Kidney (tissue), 14 donors: ENCODE data around the gene TMX4. TPM values are rescaled to one million over a fixed set of nuclear protein-coding genes. Genes with fewer than 3 reads are reported as not detected.

Experiments
- DNase-seq, 5 donors: peaks; one replicate each; pipeline ENCODE4 v3.0.0-alpha.2; 2013 to 2020
- FAIRE-seq: peaks from 2 replicates; lab custom pipeline; 2012; peaks lifted over from hg19 to GRCh38; lab: Jason Lieb, UNC
- H3K27ac ChIP-seq, 2 donors: one replicate each; pipeline ENCODE4 v1.7.0; 2013; ENCODE audit warnings: low read depth in 2 of 2, low read length in 2 of 2, inconsistent platforms in 1 of 2
- H3K27me3 ChIP-seq: one replicate; pipeline ENCODE4 v1.7.1; 2013; ENCODE audit warnings: low read length, inconsistent platforms; ENCODE audit not compliant: control insufficient read depth, insufficient read depth
- H3K36me3 ChIP-seq, 3 donors: one replicate each; pipeline versions ENCODE4 v1.7.0 to v1.7.1; 2013; ENCODE audit warnings: low read length in 3 of 3, control low read depth in 1 of 3, inconsistent platforms in 1 of 3; ENCODE audit not compliant: insufficient read depth in 3 of 3, control insufficient read depth in 2 of 3
- H3K4me1 ChIP-seq, 3 donors: one replicate each; pipeline versions ENCODE4 v1.7.0 to v1.7.1; 2013; ENCODE audit warnings: low read length in 3 of 3, inconsistent platforms in 1 of 3, low read depth in 1 of 3; ENCODE audit not compliant: control insufficient read depth in 2 of 3, insufficient read depth in 2 of 3
- H3K4me3 ChIP-seq, 3 donors: one replicate each; pipeline versions ENCODE4 v1.7.0 to v1.8.1; 2013; ENCODE audit warnings: low read length in 3 of 3, control low read depth in 1 of 3, inconsistent platforms in 1 of 3
- H3K9ac ChIP-seq, 3 donors: one replicate each; pipeline versions ENCODE4 v1.7.0 to v1.7.1; 2013; ENCODE audit warnings: low read length in 3 of 3, control low read depth in 1 of 3, inconsistent platforms in 1 of 3
- H3K9me3 ChIP-seq, 3 donors: one replicate each; pipeline versions ENCODE4 v1.7.0 to v1.7.1; 2013; ENCODE audit warnings: low read length in 3 of 3, control low read depth in 1 of 3, inconsistent platforms in 1 of 3; ENCODE audit not compliant: control insufficient read depth in 2 of 3, insufficient read depth in 1 of 3
- CTCF ChIP-seq: IDR thresholded peaks from 3 replicates; pipeline ENCODE4 v1.5.1; 2012; ENCODE audit warnings: mild to moderate bottlenecking, moderate library complexity, borderline replicate concordance; ENCODE audit not compliant: insufficient read depth; ENCODE audit errors: extremely low read depth
- intact Hi-C: fragments of 100-400 bp; cut with DNase I; formaldehyde crosslinking; loops from one replicate; pipeline ENCODE4 v1.11.1; 2022
- polyA plus RNA-seq: library from polyadenylated mRNA; stranded (reverse); fragments of 350-450 nt; fragmentation: Illumina TruSeq; extraction: RNeasy Lipid Tissue Mini Kit (QIAGEN cat#74804); gene quantifications from one replicate; pipeline ENCODE4 v1.2.3, GENCODE V29; 2014; ENCODE audit warnings: low read depth, low replicate concordance; ENCODE audit not compliant: insufficient read depth
- total RNA-seq: library from RNA; stranded (reverse); fragmentation: NEBNext Ultra II Directional; extraction: Animal tissue kit (Norgen Biotek cat#: 25700); gene quantifications from one replicate; pipeline ENCODE4 v1.2.1, GENCODE V29; 2021
- donor health status: control.
- donor health status: control.
- donor health status: control.
- donor health status: control.
- donor health status: control.
- donor health status: DM: yes; HTN: yes; CAD: no.
- donor health status: Normal renal cell carcinoma (clear cell type).

The TMX4 gene
- total and polyA plus RNA-seq, 2 donors from 2014 or later, result 20.7 to 90.8 TPM

GRCh38 chr20:8057871-8058270, 38.3 kb upstream of the TMX4 start:
- H3K27ac ChIP-seq, result no peak overlapping the region
- intact Hi-C loops, result no loop called here
- DNase-seq, result no peak
- no peaks in the 10 kb centered on the region for H3K4me1 ChIP-seq
- H3K9ac ChIP-seq, result no peak overlapping the region
- no peaks in the 10 kb centered on the region for H3K36me3 ChIP-seq
- no peak overlapping the region for H3K4me3 ChIP-seq
- H3K9me3 ChIP-seq, result no peaks in the 10 kb centered on the region
- no peak for FAIRE-seq
- no peak for TF ChIP-seq CTCF
- H3K27me3 ChIP-seq, result no peaks in the 10 kb centered on the region

- DNase-seq (no peak), FAIRE-seq (no peak)
- Histone ChIP-seq H3K27ac (no peak overlapping the region), H3K36me3 (no peaks in the 10 kb centered on the region), H3K9me3 (no peaks in the 10 kb centered on the region), H3K27me3 (no peaks in the 10 kb centered on the region), H3K4me1 (no peaks in the 10 kb centered on the region), H3K4me3 (no peak overlapping the region), H3K9ac (no peak overlapping the region)
- intact Hi-C loops, result no loop called here
- TF ChIP-seq CTCF, result no peak
Observed at GRCh38 chr20:8055096-8055495, 35.5 kb upstream of the TMX4 start.

- FAIRE-seq, result no peak
Observed at GRCh38 chr20:8050157-8050837, 30.7 kb upstream of the TMX4 start.

More at GRCh38 chr20:8050157-8050837, 30.7 kb upstream of the TMX4 start:
- H3K4me3 ChIP-seq, result no peak overlapping the region
- H3K4me1 ChIP-seq, result no peaks in the 10 kb centered on the region
- no peak overlapping the region for H3K9ac ChIP-seq
- TF ChIP-seq CTCF, result no peak
- intact Hi-C loops, result no loop called here
- no peaks in the 10 kb centered on the region for H3K27me3 ChIP-seq
- no peaks in the 10 kb centered on the region for H3K36me3 ChIP-seq
- DNase-seq, result no peak
- no peak overlapping the region for H3K27ac ChIP-seq
- no peaks in the 10 kb centered on the region for H3K9me3 ChIP-seq
